GM12878 (cell line): Measurements from ENCODE around the gene ANTXR1. TPM values are rescaled to one million over a fixed set of nuclear protein-coding genes. Genes with fewer than 3 reads are reported as not detected.

Source experiments
- ATAC-seq: fragments of 200-7000 bp; cut with Tn5 transposase; 3 replicates; pipeline ENCODE4 v1.9.1; 2020; ENCODE audit warnings: mild to moderate bottlenecking, moderate library complexity
- BruUV-seq: library from RNA; stranded (reverse); fragments of 400-500 nt; replicated peaks from 2 replicates; lab custom pipeline; 2021; lab: Mats Ljungman, UMichigan
- CTCF ChIA-PET: fragments of 300-600 bp; sonication (Branson Sonifier 250); formaldehyde crosslinking; extraction: SDS; loops from one replicate; lab custom pipeline; 2021; ENCODE audit warnings: inconsistent platforms; lab: Yijun Ruan, JAX
- POLR2A ChIA-PET: fragments of 350-600 bp; formaldehyde crosslinking; extraction: SDS; loops from one replicate; lab custom pipeline; 2021; ENCODE audit warnings: inconsistent platforms; lab: Charles Lee
- RAD21 ChIA-PET: fragments of 300-600 bp; sonication (Branson Sonifier 250); formaldehyde crosslinking; loops from one replicate; lab custom pipeline; 2023; ENCODE audit warnings: antibody characterized with exemption; ENCODE audit not compliant: unreplicated experiment; lab: Charles Lee
- SMC1A ChIA-PET: fragments of 300-600 bp; sonication (Branson Sonifier 250); formaldehyde crosslinking; loops from one replicate; lab custom pipeline; 2023; ENCODE audit not compliant: unreplicated experiment, uncharacterized antibody; lab: Charles Lee
- DNase-seq: peaks from one replicate; pipeline ENCODE4 v3.0.0-alpha.2; 2011; ENCODE audit warnings: low read depth, low spot score
- FAIRE-seq: peaks from 3 replicates; lab custom pipeline; 2011; peaks lifted over from hg19 to GRCh38; lab: Jason Lieb, UNC
- H2AFZ ChIP-seq: 2 replicates; pipeline ENCODE4 v1.6.0; 2011; ENCODE audit warnings: low read depth, low read length, control low read depth; ENCODE audit not compliant: control insufficient read depth
- H3K27ac ChIP-seq: 2 replicates; pipeline ENCODE4 v1.5.1; 2011; ENCODE audit warnings: control low read depth; ENCODE audit not compliant: control insufficient read depth, insufficient read depth
- H3K27me3 ChIP-seq, 2 experiments: replicated peaks in 1 of 2; 2 replicates each; pipeline versions ENCODE4 v1.6.0 to v1.6.1; 2011; ENCODE audit warnings: low read length in 1 of 2; ENCODE audit not compliant: control insufficient read depth in 2 of 2, insufficient read depth in 2 of 2
- H3K36me3 ChIP-seq, 2 experiments: 2 replicates each; pipeline ENCODE4 v1.5.1; 2011; ENCODE audit warnings: low read length in 1 of 2; ENCODE audit not compliant: control insufficient read depth in 2 of 2, insufficient read depth in 2 of 2
- H3K4me1 ChIP-seq: 2 replicates; pipeline ENCODE4 v1.6.1; 2011; ENCODE audit warnings: mild to moderate bottlenecking, low read length, moderate library complexity, mixed read lengths; ENCODE audit not compliant: control insufficient read depth, insufficient read depth
- H3K4me2 ChIP-seq: 2 replicates; pipeline ENCODE4 v1.6.0; 2011; ENCODE audit warnings: control low read depth; ENCODE audit not compliant: control insufficient read depth, insufficient read depth
- H3K4me3 ChIP-seq: fragments of 200-600 bp; sonication (generic); 2 replicates; pipeline ENCODE4 v1.5.1; 2016
- H3K79me2 ChIP-seq: 2 replicates; pipeline ENCODE4 v1.6.0; 2011; ENCODE audit warnings: low read length; ENCODE audit not compliant: control insufficient read depth, insufficient read depth
- H3K9ac ChIP-seq: 2 replicates; pipeline ENCODE4 v1.8.0; 2011; ENCODE audit warnings: low read length, control low read depth, mixed read lengths; ENCODE audit not compliant: control insufficient read depth, insufficient read depth
- H3K9me3 ChIP-seq: replicated peaks from 3 replicates; pipeline ENCODE4 v1.5.1; 2011; ENCODE audit warnings: mild to moderate bottlenecking, low read length; ENCODE audit not compliant: control insufficient read depth, insufficient read depth
- H4K20me1 ChIP-seq: 2 replicates; pipeline ENCODE4 v1.6.0; 2011; ENCODE audit not compliant: control insufficient read depth, insufficient read depth
- ELK1 ChIP-seq: IDR thresholded peaks from 2 replicates; pipeline ENCODE4 v1.6.1; 2012; ENCODE audit warnings: low read depth, low read length, improper control_type of control experiment
- JUNB ChIP-seq: IDR thresholded peaks from 2 replicates; pipeline ENCODE4 v1.6.1; 2016; ENCODE audit warnings: antibody characterized with exemption, mild to moderate bottlenecking
- MXI1 ChIP-seq: fragments of 150-350 bp; IDR thresholded peaks from 2 replicates; pipeline ENCODE4 v1.6.1; 2011; ENCODE audit warnings: low read depth, mild to moderate bottlenecking, inconsistent platforms, low read length, improper control_type of control experiment
- NBN ChIP-seq: fragments of 450-650 bp; IDR thresholded peaks from 2 replicates; pipeline ENCODE4 v1.6.1; 2016
- RAD51 ChIP-seq: fragments of 450-650 bp; IDR thresholded peaks from 2 replicates; pipeline ENCODE4 v1.6.1; 2016; ENCODE audit warnings: moderate library complexity, mild to moderate bottlenecking, inconsistent platforms
- SKIL ChIP-seq: fragments of 450-650 bp; IDR thresholded peaks from 2 replicates; pipeline ENCODE4 v1.6.1; 2017; ENCODE audit warnings: mild to moderate bottlenecking, low read depth, inconsistent platforms; ENCODE audit not compliant: poor library complexity, severe bottlenecking
- ZBTB33 ChIP-seq: fragments of 450-650 bp; IDR thresholded peaks from 2 replicates; pipeline ENCODE4 v1.6.1; 2017; ENCODE audit warnings: mild to moderate bottlenecking
- WGBS: methylation state at CpG from one replicate; pipeline ENCODE4 v1.1.6; 2016; ENCODE audit warnings: low lambda C conversion rate; ENCODE audit not compliant: insufficient replicate concordance, insufficient coverage; ENCODE audit errors: missing lambda C conversion rate; 5-methylcytosine and 5-hydroxymethylcytosine counted together
- in situ Hi-C: fragments of 300-500 bp; cut with MboI; formaldehyde crosslinking; loops from 9 replicates; pipeline ENCODE4 v1.14.3; 2018; ENCODE audit warnings: mixed read lengths
- intact Hi-C: fragments of 100-400 bp; cut with micrococcal nuclease; formaldehyde crosslinking; loops from one replicate; pipeline ENCODE4 v1.14.2; 2022; ENCODE audit not compliant: unreplicated experiment
- polyA plus RNA-seq, 11 experiments: library from polyadenylated mRNA; depleted of rRNA in 4 of 11; unstranded in 6 of 11; stranded (reverse) in 5 of 11; fragments of >200 nt; fragmentation: Nextera tagmentation in 4 of 11; fragmentation: Illumina TruSeq in 1 of 11; extraction: Ambion mirVana in 4 of 11; extraction: Trizol in 1 of 11; gene quantifications; 1 replicate in 1 of 11; 2 replicates in 10 of 11; pipeline versions ENCODE4 v1.2.1 to v1.2.3, GENCODE V29; 2011 to 2016; ENCODE audit warnings: inconsistent platforms in 2 of 11, missing spikeins in 2 of 11, low read depth in 1 of 11
- total RNA-seq, 4 experiments: library from RNA; depleted of rRNA in 3 of 4; stranded (reverse); fragments of >200 nt in 3 of 4; fragmentation: Illumina TruSeq in 1 of 4; extraction: Trizol in 1 of 4; gene quantifications; 2 replicates each; pipeline versions ENCODE4 v1.2.1 to v1.2.3, GENCODE V29; 2013 to 2021

ANTXR1 gene
- total and polyA plus RNA-seq, 10 of the 15 experiments (the other 5 are each of a cell fraction or from before 2014, with no cell fraction given), result 0.09 to 0.26 TPM; not detected in 8

GRCh38 chr2:69138793-69139459, 125.9 kb downstream of the ANTXR1 start:
- 20% methylated on average over 1 of the region's 1 CpG for WGBS
- no peaks in the 10 kb centered on the region for H3K9me3 ChIP-seq
- no peak for TF ChIP-seq ZBTB33
- no peak for TF ChIP-seq NBN
- no peak for TF ChIP-seq ELK1
- TF ChIP-seq MXI1, result no peak
- TF ChIP-seq JUNB, result no peak
- TF ChIP-seq RAD51, result no peak
- TF ChIP-seq SKIL, result no peak
- TF ChIP-seq, all 136 proteins: peak for 0
- no TSS peak for BruUV-seq
- H3K4me1 ChIP-seq, result no peaks in the 10 kb centered on the region
- intact Hi-C loops (no loop called here), in situ Hi-C loops (no loop called here)
- H3K79me2 ChIP-seq, result no peaks in the 10 kb centered on the region
- FAIRE-seq (no peak), DNase-seq (no peak), ATAC-seq (no peak)
- H2AFZ ChIP-seq, result no peak overlapping the region
- no peak overlapping the region for H3K9ac ChIP-seq
- no peaks in the 10 kb centered on the region for H4K20me1 ChIP-seq
- ChIA-PET SMC1A (no interaction called here), CTCF (no interaction called here), POLR2A (no interaction called here), RAD21 (no interaction called here)
- H3K27me3 ChIP-seq, result no peaks in the 10 kb centered on the region
- no peaks in the 10 kb centered on the region for H3K36me3 ChIP-seq
- no peak overlapping the region for H3K4me2 ChIP-seq
- H3K27ac ChIP-seq, result no peak overlapping the region
- H3K4me3 ChIP-seq, result no peak overlapping the region
